Measurements from ENCODE around the gene DOCK1. TPM values are rescaled to one million over a fixed set of nuclear protein-coding genes. Genes with fewer than 3 reads are reported as not detected.

Gene DOCK1
- total and polyA plus RNA-seq, 2 donors: 33.3 to 132 TPM

GRCh38 chr10:126921974-126922525 is 16.8 kb downstream of the DOCK1 start:
- Histone ChIP-seq H3K27ac (ENCODE audit: low read depth) (no peak overlapping the region), H3K4me3 (ENCODE audit: low read depth, low read length) (no peak overlapping the region), H3K36me3 (ENCODE audit: insufficient read depth) (no peaks in the 10 kb centered on the region), H3K4me1 (ENCODE audit: insufficient read depth) (peaks cover 1% of the 10 kb centered on the region)
- WGBS: 83% methylated on average over 4 of the region's 4 CpGs
- DNase-seq (ENCODE audit: extremely low spot score): no peak

GRCh38 chr10:126924180-126924914 is 19.1 kb downstream of the DOCK1 start:
- 46% methylated on average over 6 of the region's 6 CpGs for WGBS
- H3K27ac ChIP-seq (ENCODE audit: low read depth): no peak overlapping the region

GRCh38 chr10:126924915-126925300 is 19.7 kb downstream of the DOCK1 start:
- no peak for DNase-seq (ENCODE audit: extremely low spot score)
- no peak overlapping the region for H3K4me3 ChIP-seq (ENCODE audit: low read depth, low read length)
- H3K4me1 ChIP-seq (ENCODE audit: insufficient read depth): peaks cover 1% of the 10 kb centered on the region
- H3K36me3 ChIP-seq (ENCODE audit: insufficient read depth): no peaks in the 10 kb centered on the region
- WGBS: 41% methylated on average over 3 of the region's 3 CpGs
- H3K27ac ChIP-seq (ENCODE audit: low read depth): no peak overlapping the region

More at GRCh38 chr10:126924180-126924914, 19.1 kb downstream of the DOCK1 start:
- Histone ChIP-seq H3K4me3 (ENCODE audit: low read depth, low read length) (no peak overlapping the region), H3K36me3 (ENCODE audit: insufficient read depth) (no peaks in the 10 kb centered on the region), H3K4me1 (ENCODE audit: insufficient read depth) (peaks cover 1% of the 10 kb centered on the region)
- no peak for DNase-seq (ENCODE audit: extremely low spot score)

GRCh38 chr10:126926568-126926967 is 21.3 kb downstream of the DOCK1 start:
- no peak overlapping the region for H3K27ac ChIP-seq (ENCODE audit: low read depth)
- no peak for DNase-seq (ENCODE audit: extremely low spot score)
- WGBS: 81% methylated on average over 8 of the region's 8 CpGs
- H3K4me3 ChIP-seq (ENCODE audit: low read depth, low read length): no peak overlapping the region
- H3K4me1 ChIP-seq (ENCODE audit: insufficient read depth): peaks cover 1% of the 10 kb centered on the region
- no peaks in the 10 kb centered on the region for H3K36me3 ChIP-seq (ENCODE audit: insufficient read depth)

- DNase-seq (ENCODE audit: extremely low spot score): no peak
Measured at GRCh38 chr10:126927799-126928198, 22.6 kb downstream of the DOCK1 start.

GRCh38 chr10:126928274-126928673 is 23.0 kb downstream of the DOCK1 start:
- Histone ChIP-seq H3K36me3 (ENCODE audit: insufficient read depth) (no peaks in the 10 kb centered on the region), H3K4me1 (ENCODE audit: insufficient read depth) (peaks cover 1% of the 10 kb centered on the region), H3K27ac (ENCODE audit: low read depth) (no peak overlapping the region), H3K4me3 (ENCODE audit: low read depth, low read length) (no peak overlapping the region)
- DNase-seq (ENCODE audit: extremely low spot score): no peak
- WGBS: 88% methylated on average over 7 of the region's 7 CpGs

More at GRCh38 chr10:126927799-126928198, 22.6 kb downstream of the DOCK1 start:
- Histone ChIP-seq H3K27ac (ENCODE audit: low read depth) (no peak overlapping the region), H3K36me3 (ENCODE audit: insufficient read depth) (no peaks in the 10 kb centered on the region), H3K4me1 (ENCODE audit: insufficient read depth) (peaks cover 1% of the 10 kb centered on the region), H3K4me3 (ENCODE audit: low read depth, low read length) (no peak overlapping the region)
- WGBS: 96% methylated on average over 13 of the region's 13 CpGs

- Histone ChIP-seq H3K4me1 (ENCODE audit: insufficient read depth) (no peaks in the 10 kb centered on the region), H3K27ac (ENCODE audit: low read depth) (no peak overlapping the region), H3K4me3 (ENCODE audit: low read depth, low read length) (no peak overlapping the region), H3K36me3 (ENCODE audit: insufficient read depth) (no peaks in the 10 kb centered on the region)
- no peak for DNase-seq (ENCODE audit: extremely low spot score)
- WGBS: 93% methylated on average over 8 of the region's 8 CpGs
Measured at GRCh38 chr10:126929391-126929790, 24.2 kb downstream of the DOCK1 start.

- 86% methylated on average over 17 of the region's 17 CpGs for WGBS
- Histone ChIP-seq H3K36me3 (ENCODE audit: insufficient read depth) (no peaks in the 10 kb centered on the region), H3K27ac (ENCODE audit: low read depth) (no peak overlapping the region), H3K4me1 (ENCODE audit: insufficient read depth) (no peaks in the 10 kb centered on the region), H3K4me3 (ENCODE audit: low read depth, low read length) (no peak overlapping the region)
- DNase-seq (ENCODE audit: extremely low spot score): no peak
Measured at GRCh38 chr10:126930131-126930882, 25.1 kb downstream of the DOCK1 start.

- no peaks in the 10 kb centered on the region for H3K36me3 ChIP-seq (ENCODE audit: insufficient read depth)
- no peak overlapping the region for H3K27ac ChIP-seq (ENCODE audit: low read depth)
- no peak overlapping the region for H3K4me3 ChIP-seq (ENCODE audit: low read depth, low read length)
- H3K4me1 ChIP-seq (ENCODE audit: insufficient read depth): no peaks in the 10 kb centered on the region
- 32% methylated on average over 11 of the region's 11 CpGs for WGBS
- DNase-seq (ENCODE audit: extremely low spot score): no peak
Measured at GRCh38 chr10:126930883-126931503, 25.8 kb downstream of the DOCK1 start.

GRCh38 chr10:126931544-126931943 is 26.3 kb downstream of the DOCK1 start:
- Histone ChIP-seq H3K4me3 (ENCODE audit: low read depth, low read length) (no peak overlapping the region), H3K4me1 (ENCODE audit: insufficient read depth) (no peaks in the 10 kb centered on the region), H3K36me3 (ENCODE audit: insufficient read depth) (no peaks in the 10 kb centered on the region), H3K27ac (ENCODE audit: low read depth) (no peak overlapping the region)
- no peak for DNase-seq (ENCODE audit: extremely low spot score)
- WGBS: 60% methylated on average over 7 of the region's 7 CpGs

GRCh38 chr10:126932516-126932915 is 27.3 kb downstream of the DOCK1 start:
- Histone ChIP-seq H3K4me3 (ENCODE audit: low read depth, low read length) (no peak overlapping the region), H3K36me3 (ENCODE audit: insufficient read depth) (no peaks in the 10 kb centered on the region), H3K27ac (ENCODE audit: low read depth) (no peak overlapping the region), H3K4me1 (ENCODE audit: insufficient read depth) (no peaks in the 10 kb centered on the region)
- 86% methylated on average over 11 of the region's 11 CpGs for WGBS
- no peak for DNase-seq (ENCODE audit: extremely low spot score)

GRCh38 chr10:126933116-126933515 is 27.9 kb downstream of the DOCK1 start:
- Histone ChIP-seq H3K36me3 (ENCODE audit: insufficient read depth) (no peaks in the 10 kb centered on the region), H3K27ac (ENCODE audit: low read depth) (no peak overlapping the region), H3K4me1 (ENCODE audit: insufficient read depth) (no peaks in the 10 kb centered on the region), H3K4me3 (ENCODE audit: low read depth, low read length) (no peak overlapping the region)
- DNase-seq (ENCODE audit: extremely low spot score): no peak
- 70% methylated on average over 4 of the region's 4 CpGs for WGBS

GRCh38 chr10:126935263-126935946 is 30.2 kb downstream of the DOCK1 start:
- no peak overlapping the region for H3K27ac ChIP-seq (ENCODE audit: low read depth)
- no peaks in the 10 kb centered on the region for H3K4me1 ChIP-seq (ENCODE audit: insufficient read depth)
- no peak overlapping the region for H3K4me3 ChIP-seq (ENCODE audit: low read depth, low read length)
- H3K36me3 ChIP-seq (ENCODE audit: insufficient read depth): no peaks in the 10 kb centered on the region
- 63% methylated on average over 5 of the region's 5 CpGs for WGBS
- no peak for DNase-seq (ENCODE audit: extremely low spot score)
